Activated CD8-positive, alpha-beta T cell treated with anti-CD3 and anti-CD28 coated beads for 36 hours (primary cell): ENCODE measurements around the gene MAPK4. TPM values are rescaled to one million over a fixed set of nuclear protein-coding genes. Genes with fewer than 3 reads are reported as not detected.
"Not testable (repeated sequence)": the region's sequence is repeated elsewhere in the genome, so short reads cannot be mapped to it uniquely, and the experiment has no call there.

Experiments used
- ATAC-seq: fragments of 200-7000 bp; cut with Tn5 transposase; one replicate; pipeline ENCODE4 v1.10.0; 2021; ENCODE audit warnings: mild to moderate bottlenecking, moderate library complexity
- CTCF ChIA-PET: fragments of 350-600 bp; sonication (Branson Sonifier 250); formaldehyde crosslinking; loops from one replicate; lab custom pipeline; 2021; ENCODE audit warnings: antibody characterized with exemption; lab: Charles Lee
- POLR2A ChIA-PET: fragments of 350-600 bp; sonication (Branson Sonifier 250); formaldehyde crosslinking; loops from one replicate; lab custom pipeline; 2021; ENCODE audit warnings: antibody characterized with exemption; lab: Charles Lee
- DNase-seq: peaks from one replicate; pipeline ENCODE4 v3.0.0-alpha.2; 2020
- H3K27ac Mint-ChIP-seq: one replicate; pipeline ENCODE4 v1.8.0; 2021; ENCODE audit warnings: mild to moderate bottlenecking, mixed read lengths
- H3K27me3 Mint-ChIP-seq: one replicate; pipeline ENCODE4 v1.8.0; 2021; ENCODE audit warnings: mixed read lengths
- H3K36me3 Mint-ChIP-seq: one replicate; pipeline ENCODE4 v1.8.0; 2021; ENCODE audit warnings: low read depth, mixed read lengths
- H3K4me1 Mint-ChIP-seq: one replicate; pipeline ENCODE4 v1.8.0; 2021; ENCODE audit warnings: low read depth, mixed read lengths
- H3K4me3 Mint-ChIP-seq: one replicate; pipeline ENCODE4 v1.8.0; 2021; ENCODE audit warnings: mild to moderate bottlenecking, moderate library complexity, mixed read lengths
- H3K9me3 Mint-ChIP-seq: one replicate; pipeline ENCODE4 v1.8.0; 2021; ENCODE audit warnings: mixed read lengths
- CTCF ChIP-seq: fragments of 200-600 bp; IDR thresholded peaks from one replicate; pipeline ENCODE4 v1.8.0; 2022; ENCODE audit warnings: antibody characterized with exemption, mild to moderate bottlenecking
- intact Hi-C: fragments of 100-400 bp; cut with micrococcal nuclease; formaldehyde crosslinking; loops from one replicate; pipeline ENCODE4 v1.10.0; 2022
- total RNA-seq, 2 experiments: library from RNA; stranded (reverse); gene quantifications; one replicate each; pipeline ENCODE4 v1.2.3, GENCODE V29; 2021

The MAPK4 gene
- total RNA-seq, 2 experiments from 2014 or later, result not detected

GRCh38 chr18:50594012-50594411 lies 34.1 kb downstream of the MAPK4 start:
- CTCF ChIA-PET, result no interaction called here
- intact Hi-C loops, result no loop called here
- Mint-ChIP-seq H3K27ac (no peak overlapping the region), H3K9me3 (no peaks in the 10 kb centered on the region), H3K4me3 (no peak overlapping the region), H3K4me1 (no peaks in the 10 kb centered on the region), H3K36me3 (no peaks in the 10 kb centered on the region), H3K27me3 (no peaks in the 10 kb centered on the region)
- TF ChIP-seq CTCF, result no peak
- ATAC-seq (no peak), DNase-seq (no peak)
- POLR2A ChIA-PET, result no interaction called here

- CTCF ChIA-PET, result no interaction called here
- POLR2A ChIA-PET, result no interaction called here
- Mint-ChIP-seq H3K9me3 (no peaks in the 10 kb centered on the region), H3K27me3 (no peaks in the 10 kb centered on the region), H3K4me1 (no peaks in the 10 kb centered on the region), H3K27ac (no peak overlapping the region), H3K36me3 (no peaks in the 10 kb centered on the region), H3K4me3 (no peak overlapping the region)
- no peak for DNase-seq
- ATAC-seq, result no peak
- intact Hi-C loops, result no loop called here
- no peak for TF ChIP-seq CTCF
These were observed 35.1 kb downstream of the MAPK4 start for GRCh38 chr18:50594942-50595341.

GRCh38 chr18:50602466-50602865 lies 42.6 kb downstream of the MAPK4 start:
- DNase-seq, result no peak
- Mint-ChIP-seq H3K9me3 (no peaks in the 10 kb centered on the region), H3K27me3 (peaks cover 5% of the 10 kb centered on the region), H3K4me3 (no peak overlapping the region), H3K27ac (no peak overlapping the region), H3K36me3 (no peaks in the 10 kb centered on the region), H3K4me1 (no peaks in the 10 kb centered on the region)
- POLR2A ChIA-PET, result no interaction called here
- no peak for ATAC-seq
- CTCF ChIA-PET, result no interaction called here
- TF ChIP-seq CTCF, result no peak
- intact Hi-C loops, result no loop called here

- no peak for TF ChIP-seq CTCF
- no peaks in the 10 kb centered on the region for H3K4me1 Mint-ChIP-seq
- H3K27me3 Mint-ChIP-seq, result peaks cover 7% of the 10 kb centered on the region
- H3K4me3 Mint-ChIP-seq, result no peak overlapping the region
- H3K27ac Mint-ChIP-seq, result no peak overlapping the region
- intact Hi-C loops, result no loop called here
- no peak for DNase-seq
- no peaks in the 10 kb centered on the region for H3K36me3 Mint-ChIP-seq
- H3K9me3 Mint-ChIP-seq, result peaks cover 3% of the 10 kb centered on the region
- ATAC-seq, result no peak
- ChIA-PET POLR2A (no interaction called here), CTCF (no interaction called here)
These were observed 46.7 kb downstream of the MAPK4 start for GRCh38 chr18:50606609-50607008.

GRCh38 chr18:50607378-50607926 lies 47.6 kb downstream of the MAPK4 start:
- ChIA-PET CTCF (no interaction called here), POLR2A (no interaction called here)
- TF ChIP-seq CTCF, result no peak
- Mint-ChIP-seq H3K27ac (no peak overlapping the region), H3K9me3 (peaks cover 3% of the 10 kb centered on the region), H3K27me3 (peaks cover 7% of the 10 kb centered on the region), H3K36me3 (no peaks in the 10 kb centered on the region), H3K4me3 (no peak overlapping the region), H3K4me1 (no peaks in the 10 kb centered on the region)
- DNase-seq (no peak), ATAC-seq (no peak)
- intact Hi-C loops, result no loop called here

GRCh38 chr18:50609171-50609570 lies 49.3 kb downstream of the MAPK4 start:
- H3K4me3 Mint-ChIP-seq, H3K27me3 Mint-ChIP-seq, H3K9me3 Mint-ChIP-seq, DNase-seq, H3K4me1 Mint-ChIP-seq, H3K36me3 Mint-ChIP-seq, CTCF ChIA-PET, ATAC-seq, POLR2A ChIA-PET, H3K27ac Mint-ChIP-seq, intact Hi-C loops: not testable (repeated sequence)
